ENCODE results near the gene C5orf52. TPM values are rescaled to one million over a fixed set of nuclear protein-coding genes. Genes with fewer than 3 reads are reported as not detected.
"Not testable (repeated sequence)": the region's sequence is repeated elsewhere in the genome, so short reads cannot be mapped to it uniquely, and the experiment has no call there.

C5orf52 gene
- total RNA-seq, 1 experiment from 2014 or later = not detected

GRCh38 chr5:157681048-157681447, 9.7 kb downstream of the C5orf52 start:
- no peak overlapping the region for H3K27ac ChIP-seq (ENCODE audit: low read length)
- no peak for DNase-seq
- H3K9ac ChIP-seq (ENCODE audit: low read length) = no peak overlapping the region
- no peaks in the 10 kb centered on the region for H3K9me2 ChIP-seq (replicated peaks; ENCODE audit: insufficient read depth, low read length)
- H3K27me3 ChIP-seq (ENCODE audit: low read length) = no peaks in the 10 kb centered on the region
- H3K4me2 ChIP-seq (ENCODE audit: low read depth, low read length, poor library complexity, severe bottlenecking) = no peak overlapping the region
- no peaks in the 10 kb centered on the region for H3K9me3 ChIP-seq (ENCODE audit: low read length)
- H3K4me3 ChIP-seq (ENCODE audit: low read length) = no peak overlapping the region
- no peak overlapping the region for H2AFZ ChIP-seq (ENCODE audit: low read length)
- H3K36me3 ChIP-seq (ENCODE audit: insufficient read depth, low read length) = no peaks in the 10 kb centered on the region
- H3K79me2 ChIP-seq (ENCODE audit: low read length) = no peaks in the 10 kb centered on the region
- no peaks in the 10 kb centered on the region for H4K20me1 ChIP-seq (ENCODE audit: insufficient read depth, low read depth, low read length)
- H3K4me1 ChIP-seq (ENCODE audit: low read length) = no peaks in the 10 kb centered on the region

- no peaks in the 10 kb centered on the region for H3K9me3 ChIP-seq (ENCODE audit: low read length)
- no peak overlapping the region for H3K4me3 ChIP-seq (ENCODE audit: low read length)
- H3K27me3 ChIP-seq (ENCODE audit: low read length) = no peaks in the 10 kb centered on the region
- no peaks in the 10 kb centered on the region for H3K79me2 ChIP-seq (ENCODE audit: low read length)
- DNase-seq = no peak
- no peaks in the 10 kb centered on the region for H4K20me1 ChIP-seq (ENCODE audit: insufficient read depth, low read depth, low read length)
- no peaks in the 10 kb centered on the region for H3K36me3 ChIP-seq (ENCODE audit: insufficient read depth, low read length)
- no peaks in the 10 kb centered on the region for H3K4me1 ChIP-seq (ENCODE audit: low read length)
- no peaks in the 10 kb centered on the region for H3K9me2 ChIP-seq (replicated peaks; ENCODE audit: insufficient read depth, low read length)
- H3K4me2 ChIP-seq (ENCODE audit: low read depth, low read length, poor library complexity, severe bottlenecking) = no peak overlapping the region
- no peak overlapping the region for H3K9ac ChIP-seq (ENCODE audit: low read length)
- H3K27ac ChIP-seq (ENCODE audit: low read length) = no peak overlapping the region
- H2AFZ ChIP-seq (ENCODE audit: low read length) = no peak overlapping the region
These were observed 10.9 kb downstream of the C5orf52 start for GRCh38 chr5:157682257-157682656.

- not testable (repeated sequence) for H3K9me2 ChIP-seq (replicated peaks; ENCODE audit: insufficient read depth, low read length); H2AFZ ChIP-seq (ENCODE audit: low read length); H3K4me3 ChIP-seq (ENCODE audit: low read length); H3K4me1 ChIP-seq (ENCODE audit: low read length); H3K79me2 ChIP-seq (ENCODE audit: low read length); H3K9me3 ChIP-seq (ENCODE audit: low read length); H3K27ac ChIP-seq (ENCODE audit: low read length); H3K4me2 ChIP-seq (ENCODE audit: low read depth, low read length, poor library complexity, severe bottlenecking); H4K20me1 ChIP-seq (ENCODE audit: insufficient read depth, low read depth, low read length); H3K9ac ChIP-seq (ENCODE audit: low read length); H3K36me3 ChIP-seq (ENCODE audit: insufficient read depth, low read length); H3K27me3 ChIP-seq (ENCODE audit: low read length); DNase-seq
These were observed 15.2 kb downstream of the C5orf52 start for GRCh38 chr5:157686276-157687197.

GRCh38 chr5:157687198-157687554, 15.8 kb downstream of the C5orf52 start:
- no peaks in the 10 kb centered on the region for H3K79me2 ChIP-seq (ENCODE audit: low read length)
- no peaks in the 10 kb centered on the region for H3K9me3 ChIP-seq (ENCODE audit: low read length)
- H3K36me3 ChIP-seq (ENCODE audit: insufficient read depth, low read length) = no peaks in the 10 kb centered on the region
- no peak overlapping the region for H3K9ac ChIP-seq (ENCODE audit: low read length)
- H3K27ac ChIP-seq (ENCODE audit: low read length) = no peak overlapping the region
- H3K9me2 ChIP-seq (replicated peaks; ENCODE audit: insufficient read depth, low read length) = no peaks in the 10 kb centered on the region
- H3K27me3 ChIP-seq (ENCODE audit: low read length) = no peaks in the 10 kb centered on the region
- DNase-seq = no peak
- no peaks in the 10 kb centered on the region for H3K4me1 ChIP-seq (ENCODE audit: low read length)
- no peaks in the 10 kb centered on the region for H4K20me1 ChIP-seq (ENCODE audit: insufficient read depth, low read depth, low read length)
- no peak overlapping the region for H2AFZ ChIP-seq (ENCODE audit: low read length)
- no peak overlapping the region for H3K4me3 ChIP-seq (ENCODE audit: low read length)
- H3K4me2 ChIP-seq (ENCODE audit: low read depth, low read length, poor library complexity, severe bottlenecking) = no peak overlapping the region

GRCh38 chr5:157689942-157690689, 18.8 kb downstream of the C5orf52 start:
- no peaks in the 10 kb centered on the region for H3K36me3 ChIP-seq (ENCODE audit: insufficient read depth, low read length)
- no peak overlapping the region for H2AFZ ChIP-seq (ENCODE audit: low read length)
- H3K9me3 ChIP-seq (ENCODE audit: low read length) = no peaks in the 10 kb centered on the region
- no peak overlapping the region for H3K4me2 ChIP-seq (ENCODE audit: low read depth, low read length, poor library complexity, severe bottlenecking)
- H3K27ac ChIP-seq (ENCODE audit: low read length) = no peak overlapping the region
- no peaks in the 10 kb centered on the region for H3K27me3 ChIP-seq (ENCODE audit: low read length)
- no peaks in the 10 kb centered on the region for H3K79me2 ChIP-seq (ENCODE audit: low read length)
- H3K4me3 ChIP-seq (ENCODE audit: low read length) = no peak overlapping the region
- H3K9ac ChIP-seq (ENCODE audit: low read length) = no peak overlapping the region
- no peaks in the 10 kb centered on the region for H4K20me1 ChIP-seq (ENCODE audit: insufficient read depth, low read depth, low read length)
- no peaks in the 10 kb centered on the region for H3K4me1 ChIP-seq (ENCODE audit: low read length)
- H3K9me2 ChIP-seq (replicated peaks; ENCODE audit: insufficient read depth, low read length) = no peaks in the 10 kb centered on the region
- DNase-seq = no peak

GRCh38 chr5:157690690-157691433, 19.5 kb downstream of the C5orf52 start:
- Histone ChIP-seq H3K27me3 (ENCODE audit: low read length) (no peaks in the 10 kb centered on the region), H3K4me2 (ENCODE audit: low read depth, low read length, poor library complexity, severe bottlenecking) (no peak overlapping the region), H3K9me3 (ENCODE audit: low read length) (no peaks in the 10 kb centered on the region), H2AFZ (ENCODE audit: low read length) (no peak overlapping the region), H3K79me2 (ENCODE audit: low read length) (no peaks in the 10 kb centered on the region), H3K4me1 (ENCODE audit: low read length) (no peaks in the 10 kb centered on the region), H3K27ac (ENCODE audit: low read length) (no peak overlapping the region), H3K36me3 (ENCODE audit: insufficient read depth, low read length) (no peaks in the 10 kb centered on the region), H3K9me2 (replicated peaks; ENCODE audit: insufficient read depth, low read length) (no peaks in the 10 kb centered on the region), H3K4me3 (ENCODE audit: low read length) (no peak overlapping the region), H3K9ac (ENCODE audit: low read length) (no peak overlapping the region), H4K20me1 (ENCODE audit: insufficient read depth, low read depth, low read length) (no peaks in the 10 kb centered on the region)
- no peak for DNase-seq

- not testable (repeated sequence) for H4K20me1 ChIP-seq (ENCODE audit: insufficient read depth, low read depth, low read length); H3K4me3 ChIP-seq (ENCODE audit: low read length); H3K79me2 ChIP-seq (ENCODE audit: low read length); H3K4me1 ChIP-seq (ENCODE audit: low read length); H3K36me3 ChIP-seq (ENCODE audit: insufficient read depth, low read length); H3K27me3 ChIP-seq (ENCODE audit: low read length); H3K4me2 ChIP-seq (ENCODE audit: low read depth, low read length, poor library complexity, severe bottlenecking); DNase-seq; H3K27ac ChIP-seq (ENCODE audit: low read length); H2AFZ ChIP-seq (ENCODE audit: low read length); H3K9me2 ChIP-seq (replicated peaks; ENCODE audit: insufficient read depth, low read length); H3K9me3 ChIP-seq (ENCODE audit: low read length); H3K9ac ChIP-seq (ENCODE audit: low read length)
These were observed 22.5 kb downstream of the C5orf52 start for GRCh38 chr5:157693816-157694215.

- not testable (repeated sequence) for H3K36me3 ChIP-seq (ENCODE audit: insufficient read depth, low read length); H3K4me2 ChIP-seq (ENCODE audit: low read depth, low read length, poor library complexity, severe bottlenecking); H3K27me3 ChIP-seq (ENCODE audit: low read length); H3K4me1 ChIP-seq (ENCODE audit: low read length); H3K27ac ChIP-seq (ENCODE audit: low read length); H4K20me1 ChIP-seq (ENCODE audit: insufficient read depth, low read depth, low read length); DNase-seq; H2AFZ ChIP-seq (ENCODE audit: low read length); H3K9me2 ChIP-seq (replicated peaks; ENCODE audit: insufficient read depth, low read length); H3K9me3 ChIP-seq (ENCODE audit: low read length); H3K9ac ChIP-seq (ENCODE audit: low read length); H3K4me3 ChIP-seq (ENCODE audit: low read length); H3K79me2 ChIP-seq (ENCODE audit: low read length)
These were observed 24.8 kb downstream of the C5orf52 start for GRCh38 chr5:157696154-157696553.

All from Karpas-422 (cell line).